ENCODE data around the gene DGKD.
A peak's percentile ranks its signal among the peaks of the same experiment; 100 is the strongest.

DGKD gene

DNA sequence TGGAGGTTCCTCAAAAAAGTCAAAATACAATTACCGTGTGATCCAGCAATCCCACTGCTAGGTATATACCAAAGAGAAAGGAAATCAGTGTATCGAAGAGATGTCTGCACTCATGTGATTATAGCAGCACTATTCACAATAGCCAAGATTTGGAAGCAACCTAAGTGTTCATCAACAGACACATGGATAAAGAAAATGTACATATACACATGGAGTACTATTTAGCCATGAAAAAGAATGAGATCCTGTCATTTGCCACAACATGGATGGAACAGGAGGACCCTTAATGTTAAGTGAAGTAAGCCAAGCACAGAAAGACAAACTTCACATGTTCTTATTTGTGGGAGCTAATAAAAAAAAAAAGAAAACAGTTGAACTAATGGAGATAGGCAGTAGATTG, 78.7 kb downstream of the DGKD start:
- DNase-seq, result no peak

DNA sequence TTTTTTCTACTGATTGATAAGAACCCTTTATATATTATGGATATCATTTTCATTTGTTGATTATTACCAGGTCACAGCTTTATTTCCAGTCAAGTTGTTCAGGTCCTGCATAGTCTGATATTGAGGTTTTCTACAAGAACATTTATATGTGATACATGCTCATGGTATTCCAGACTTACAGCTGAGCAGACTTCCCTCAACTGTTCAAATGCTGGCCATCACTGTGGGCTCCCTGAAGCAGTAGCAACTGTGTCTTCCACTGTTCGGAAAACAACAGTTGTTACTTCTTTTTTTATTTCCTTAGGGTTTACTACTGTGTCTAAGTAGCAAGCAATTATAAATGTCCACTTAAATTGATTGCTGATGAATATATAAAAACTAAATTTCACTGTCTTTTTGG, 79.5 kb downstream of the DGKD start:
- DNase-seq, result no peak

DNA sequence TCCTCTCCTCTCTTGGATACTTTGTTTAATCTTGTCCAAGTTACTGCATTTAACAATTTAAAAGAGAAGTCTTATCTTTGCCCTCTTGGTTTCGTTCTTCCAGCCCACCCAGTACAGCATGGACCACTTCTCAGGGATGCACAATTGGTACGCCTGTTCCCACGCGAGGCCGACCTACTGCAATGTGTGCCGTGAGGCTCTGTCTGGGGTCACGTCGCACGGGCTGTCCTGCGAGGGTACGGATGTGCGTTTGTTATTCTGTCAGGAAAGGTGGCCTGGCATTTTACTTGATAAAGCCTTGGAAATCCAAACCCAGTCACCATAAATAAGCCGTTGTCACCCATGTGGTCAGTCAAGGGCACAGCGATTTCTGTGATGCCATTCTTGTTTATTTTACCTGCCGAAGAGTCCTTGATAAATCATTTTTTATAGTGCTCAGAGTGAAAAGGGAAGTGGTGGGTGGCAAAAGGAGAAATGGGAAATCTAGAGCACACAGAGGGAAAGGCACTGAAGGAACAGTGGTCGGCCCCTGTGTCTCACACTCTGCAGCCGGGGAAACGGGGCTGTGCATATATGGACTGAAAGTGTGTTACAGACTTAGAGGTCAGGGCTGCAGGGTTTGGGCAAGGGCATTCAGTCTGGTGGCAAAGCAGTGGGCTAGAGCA, 80.5 kb downstream of the DGKD start:
- DNase-seq, result peak; percentile 48 to 56 (median 49)

DNA sequence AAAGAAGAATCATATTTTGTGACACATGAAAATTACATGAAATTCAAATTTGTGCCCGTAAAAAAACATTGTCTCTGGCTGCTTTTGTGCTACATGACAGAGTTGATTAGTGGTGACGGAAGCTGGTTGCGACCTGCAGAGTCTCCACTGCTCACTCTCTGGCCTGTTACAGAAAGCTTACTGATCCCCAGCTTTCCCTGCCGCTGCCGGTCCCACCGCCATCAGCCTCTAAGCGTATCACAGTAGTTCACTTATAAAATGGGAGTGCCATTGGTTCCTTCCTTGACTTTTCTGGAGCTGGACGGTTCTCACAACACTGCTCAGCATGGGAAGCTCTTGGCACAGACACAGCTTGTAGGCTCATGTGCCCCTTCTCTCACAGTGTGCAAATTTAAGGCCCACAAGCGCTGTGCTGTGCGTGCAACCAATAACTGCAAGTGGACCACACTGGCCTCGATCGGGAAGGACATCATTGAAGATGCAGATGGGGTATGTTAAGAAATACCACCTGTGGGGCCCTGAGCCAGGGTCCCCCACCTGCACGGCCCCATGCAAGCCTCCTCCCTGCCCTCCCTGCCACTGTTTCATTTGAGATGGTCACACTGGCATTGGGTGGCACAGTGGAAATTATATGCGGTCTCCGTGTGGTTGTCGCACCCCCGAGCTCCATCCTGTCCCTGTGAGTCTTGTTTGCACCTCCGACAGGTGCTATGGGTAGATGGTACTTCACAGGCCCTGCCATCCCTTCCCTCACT, 81.3 kb downstream of the DGKD start:
- no peak for DNase-seq

DNA sequence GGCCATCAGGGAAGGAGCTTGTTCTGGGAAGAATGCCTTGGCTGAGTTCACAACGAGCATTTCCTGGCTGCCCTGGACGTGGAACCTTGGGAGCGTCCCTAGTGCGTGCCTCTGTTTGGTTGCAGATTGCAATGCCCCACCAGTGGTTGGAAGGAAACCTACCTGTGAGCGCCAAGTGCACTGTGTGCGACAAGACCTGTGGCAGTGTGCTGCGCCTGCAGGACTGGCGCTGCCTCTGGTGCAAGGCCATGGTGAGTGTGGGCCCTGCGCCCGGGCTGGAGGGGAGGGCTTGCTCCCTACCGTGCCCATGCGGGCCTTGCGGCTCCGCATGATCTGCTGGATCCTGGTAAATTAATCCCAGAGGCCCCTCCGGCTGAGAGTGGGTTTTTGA, 81.9 kb downstream of the DGKD start:
- no peak for DNase-seq

DNA sequence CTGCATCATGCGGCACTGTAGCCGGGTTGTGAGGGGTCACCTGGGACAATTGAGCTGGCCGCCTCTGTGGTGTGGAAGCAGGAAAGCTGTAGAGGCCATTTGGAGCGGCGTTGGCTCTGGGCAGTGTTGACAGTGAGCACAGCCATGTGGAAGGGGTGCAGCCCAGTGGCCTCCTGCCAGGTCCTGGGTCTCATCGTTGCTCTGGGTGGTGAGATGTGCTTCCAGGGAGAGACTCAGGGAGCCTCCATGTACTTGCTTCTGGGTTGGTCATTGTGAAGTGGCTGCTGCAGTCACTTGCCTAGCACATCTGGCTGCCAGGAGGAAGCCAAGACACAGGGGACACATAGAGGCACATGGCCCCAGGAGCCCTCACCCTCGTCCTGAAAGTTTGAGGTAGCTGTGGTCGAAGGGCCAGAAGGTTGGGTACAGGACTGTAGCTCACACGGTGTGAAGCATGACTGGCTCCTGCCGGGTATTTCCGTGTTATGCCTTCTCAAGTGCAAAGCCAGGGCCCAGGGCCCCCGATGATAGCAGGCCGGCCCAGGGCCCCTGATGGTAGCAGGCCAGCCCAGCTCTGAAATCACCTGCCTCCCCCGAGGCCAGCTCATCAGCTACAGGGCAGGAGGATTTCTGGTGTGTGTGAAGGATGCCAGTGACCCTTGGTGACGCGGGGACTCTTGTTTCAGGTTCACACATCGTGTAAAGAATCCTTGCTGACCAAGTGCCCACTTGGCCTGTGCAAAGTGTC, 82.6 kb downstream of the DGKD start:
- DNase-seq, result no peak

DNA sequence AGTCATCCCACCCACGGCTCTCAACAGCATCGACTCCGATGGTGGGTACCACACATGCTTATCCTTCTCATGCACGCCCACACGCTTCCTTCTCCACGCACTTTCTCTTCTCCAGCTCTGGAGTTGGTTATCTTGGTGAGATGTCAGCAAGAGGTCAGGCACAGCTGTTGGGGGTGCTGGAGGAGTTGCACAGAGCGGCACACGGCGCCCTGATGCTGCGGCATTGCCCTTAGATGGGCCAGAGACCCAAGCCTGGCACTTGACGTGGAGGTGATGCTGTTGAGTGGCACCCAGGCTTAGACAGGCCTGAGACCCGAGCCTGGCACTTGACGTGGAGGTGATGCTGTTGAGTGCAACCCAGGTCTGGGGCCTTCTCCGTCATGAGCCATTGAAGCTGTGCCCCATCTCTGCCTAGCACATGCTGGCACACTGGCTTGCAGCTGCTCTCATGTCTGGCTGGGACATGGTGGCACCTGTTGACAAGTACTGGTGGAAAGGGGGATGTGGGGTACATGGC, 83.2 kb downstream of the DGKD start:
- DNase-seq, result no peak

DNA sequence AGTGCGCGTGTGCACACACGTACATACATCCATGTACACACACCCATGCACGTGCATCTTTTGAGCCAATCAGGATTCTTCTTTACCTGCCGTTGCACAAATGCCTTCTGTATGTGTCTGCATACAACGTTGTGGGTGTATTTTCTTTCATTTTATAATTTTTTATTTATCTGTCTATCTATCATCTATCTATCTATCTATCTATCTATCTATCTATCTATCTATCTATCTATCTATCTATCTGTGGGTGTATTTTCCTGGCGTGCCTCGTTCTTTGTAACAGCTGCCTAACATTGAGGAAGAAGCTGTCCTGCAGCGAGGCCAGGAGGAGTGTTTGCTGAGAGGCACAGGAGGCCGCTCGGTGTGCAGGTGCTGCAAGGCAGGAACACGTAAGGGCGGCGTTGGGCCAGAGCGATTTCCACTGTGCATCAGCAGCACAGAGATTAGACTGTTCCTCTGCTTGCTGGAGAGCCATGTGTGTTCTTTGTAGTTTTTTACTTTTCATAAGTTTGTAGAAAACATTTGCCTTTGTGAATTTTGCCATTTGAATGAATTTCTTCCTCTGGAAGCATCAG, 84.4 kb downstream of the DGKD start:
- DNase-seq, result no peak

DNA sequence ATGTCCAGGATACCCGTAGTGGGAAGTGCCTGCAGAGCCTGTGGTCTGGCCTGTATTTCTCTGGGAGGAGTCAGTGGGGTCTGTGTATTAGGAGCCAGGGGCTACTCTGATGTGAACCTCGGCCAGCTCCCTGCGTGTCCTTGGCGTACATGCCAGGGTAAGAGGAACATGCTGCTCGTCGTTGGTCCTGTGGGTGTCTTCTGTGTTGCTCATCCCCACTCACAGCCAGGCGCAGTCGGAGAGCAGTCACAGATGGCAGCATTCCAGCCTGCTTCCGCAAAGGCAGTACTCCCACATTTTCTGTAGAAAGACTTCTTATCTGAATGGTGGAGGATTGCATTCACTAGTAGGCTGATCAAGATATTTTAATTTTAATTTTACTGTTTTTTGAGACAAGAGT, 84.9 kb downstream of the DGKD start:
- no peak for DNase-seq

DNA sequence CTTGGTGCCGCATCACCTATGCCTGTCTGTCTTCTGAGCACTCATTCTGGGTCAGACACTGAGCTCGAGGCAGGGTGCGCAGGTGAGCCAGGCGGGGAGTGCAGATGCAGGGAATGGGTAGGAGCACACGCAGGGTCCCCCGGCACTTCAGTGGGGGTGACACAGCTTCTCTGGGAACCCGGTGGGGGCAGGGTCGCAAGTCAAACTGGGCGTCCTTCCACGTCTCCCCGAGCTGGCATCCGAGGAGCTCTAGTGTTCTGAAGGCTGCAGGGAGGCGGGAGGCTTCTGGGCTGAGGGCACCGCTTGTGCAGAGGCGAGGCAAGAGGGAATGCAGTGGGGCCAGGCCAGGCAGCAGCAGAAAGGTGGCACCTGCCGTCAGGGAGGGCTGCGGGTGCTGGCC, 86.0 kb downstream of the DGKD start:
- DNase-seq, result no peak

DNA sequence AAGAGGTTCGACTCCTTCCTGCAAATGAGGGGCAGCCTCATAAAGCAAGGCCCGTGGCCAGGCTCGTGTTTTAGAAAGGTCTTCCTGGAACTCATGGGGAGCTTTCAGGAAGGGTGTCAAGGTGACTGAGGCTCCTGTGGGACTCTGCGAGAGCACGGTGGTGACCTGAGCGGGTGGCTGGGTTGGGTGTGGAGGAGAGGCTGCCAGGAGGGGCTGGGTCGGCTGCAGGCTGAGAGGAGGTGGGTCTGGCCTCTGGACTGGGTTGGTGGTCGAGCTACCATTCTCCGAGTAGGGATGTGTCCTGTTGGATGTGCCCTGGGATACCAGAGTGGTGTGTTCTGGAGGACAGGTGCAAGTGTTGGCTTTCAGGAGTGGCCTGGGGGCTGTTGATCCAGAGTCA, 86.4 kb downstream of the DGKD start:
- DNase-seq, result no peak

DNA sequence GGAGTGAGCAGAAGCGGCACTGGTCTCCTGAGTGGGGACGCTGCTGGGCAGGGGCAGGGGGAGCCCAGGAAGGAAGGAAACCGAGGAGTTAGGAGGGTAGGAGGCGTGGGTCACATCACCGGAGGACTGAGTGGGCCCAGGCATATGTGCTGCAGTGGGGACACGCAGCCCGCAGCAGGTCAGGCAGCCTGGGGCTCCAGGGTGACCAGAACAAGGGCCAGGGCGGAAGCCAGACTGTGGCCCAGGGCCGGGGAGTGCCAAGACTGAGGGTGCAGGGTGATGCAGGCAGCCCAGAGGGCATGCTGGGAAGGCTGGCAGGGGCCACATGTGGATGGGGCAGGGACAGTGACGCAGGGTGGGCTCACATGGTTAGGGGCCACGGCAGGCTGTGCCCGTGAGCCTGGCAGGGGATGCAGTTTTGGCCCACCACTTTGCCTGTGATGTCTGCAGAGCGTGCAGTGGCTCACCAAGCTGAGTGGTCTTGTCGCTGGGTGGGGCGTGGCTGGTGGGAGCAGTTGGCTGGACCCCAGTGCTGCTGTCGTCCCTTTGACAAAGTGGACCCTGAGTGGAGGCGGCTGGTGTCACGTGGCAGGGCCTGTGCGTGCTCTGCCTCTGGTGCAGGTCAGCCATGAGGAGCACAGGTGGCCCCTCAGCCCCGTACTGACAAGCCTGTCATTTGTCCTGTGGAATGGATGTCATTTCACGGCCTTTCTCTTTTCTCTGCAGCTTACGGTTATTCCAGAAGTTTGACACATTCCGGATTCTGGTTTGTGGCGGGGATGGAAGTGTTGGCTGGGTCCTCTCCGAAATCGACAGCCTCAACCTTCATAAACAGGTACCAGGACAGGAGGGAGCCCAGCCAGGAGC, 87.1 kb downstream of the DGKD start:
- no peak for DNase-seq

DNA sequence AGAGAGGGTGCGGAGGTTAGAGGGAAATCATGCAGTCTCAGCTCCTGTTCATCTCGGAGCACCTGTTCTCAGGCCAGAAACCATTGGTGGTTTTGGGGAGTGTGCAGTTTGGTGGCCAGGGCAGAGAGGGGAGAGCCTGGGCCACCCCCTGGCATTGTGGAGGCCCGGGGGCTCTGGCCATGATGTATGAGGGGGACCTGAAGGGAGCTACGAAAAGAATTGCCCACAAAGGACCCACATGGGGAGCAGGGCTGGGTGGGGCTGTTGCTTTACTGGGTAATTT, 87.7 kb downstream of the DGKD start:
- DNase-seq, result no peak

DNA sequence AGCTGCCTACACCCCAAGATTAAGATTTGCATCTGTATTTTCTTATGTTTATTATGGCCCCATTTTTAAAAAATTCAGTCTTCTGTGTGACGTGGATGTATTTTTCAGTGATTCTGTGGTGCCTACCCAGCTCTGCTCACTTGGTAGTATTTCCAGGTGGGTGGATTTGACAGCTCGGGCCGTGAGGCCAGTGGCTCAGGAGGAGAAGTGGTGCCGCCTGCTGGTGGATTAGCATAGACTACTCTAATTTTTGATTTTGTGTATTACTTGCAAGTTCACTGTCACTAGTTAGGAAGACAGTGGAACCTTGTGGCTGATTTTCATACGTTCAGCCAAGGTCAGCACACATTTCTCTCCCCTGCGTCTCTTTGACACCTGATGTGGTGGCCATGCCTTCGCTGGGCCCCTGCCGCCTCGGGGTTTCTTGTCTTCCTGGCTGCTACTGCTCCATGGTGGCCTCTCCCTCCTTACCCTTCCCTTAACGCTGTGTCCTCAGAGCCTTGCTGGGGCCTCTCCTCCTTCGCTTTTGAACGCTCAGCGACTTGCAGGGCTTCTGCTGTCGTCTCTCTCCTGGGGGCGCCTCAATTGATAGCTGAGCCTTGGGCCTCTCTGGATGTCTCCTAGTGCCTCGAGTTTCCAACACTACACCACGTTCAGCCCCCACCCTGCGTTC, 89.4 kb downstream of the DGKD start:
- DNase-seq, result peak; percentile 79 to 87 (median 84)

DNA sequence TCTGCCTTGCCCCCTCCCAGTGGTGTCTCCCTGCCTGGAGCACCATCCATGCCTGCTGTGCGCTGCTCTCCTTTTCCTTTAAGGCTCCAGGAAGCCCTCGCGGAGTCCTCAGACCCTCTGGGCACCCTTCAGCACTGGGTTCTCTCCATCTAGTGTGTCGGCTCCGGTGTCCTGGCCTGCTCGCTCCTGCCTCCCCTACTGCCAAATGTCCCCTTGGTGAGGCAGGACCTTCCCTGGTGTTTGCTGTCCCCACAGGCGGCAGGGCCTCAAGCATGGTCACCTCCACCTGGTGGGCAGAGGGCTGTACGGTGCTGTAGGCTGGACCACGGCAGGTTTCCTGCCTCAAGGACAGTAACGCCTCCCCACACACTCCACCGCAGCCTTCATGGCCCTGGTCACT, 90.2 kb downstream of the DGKD start:
- DNase-seq, result no peak

DNA sequence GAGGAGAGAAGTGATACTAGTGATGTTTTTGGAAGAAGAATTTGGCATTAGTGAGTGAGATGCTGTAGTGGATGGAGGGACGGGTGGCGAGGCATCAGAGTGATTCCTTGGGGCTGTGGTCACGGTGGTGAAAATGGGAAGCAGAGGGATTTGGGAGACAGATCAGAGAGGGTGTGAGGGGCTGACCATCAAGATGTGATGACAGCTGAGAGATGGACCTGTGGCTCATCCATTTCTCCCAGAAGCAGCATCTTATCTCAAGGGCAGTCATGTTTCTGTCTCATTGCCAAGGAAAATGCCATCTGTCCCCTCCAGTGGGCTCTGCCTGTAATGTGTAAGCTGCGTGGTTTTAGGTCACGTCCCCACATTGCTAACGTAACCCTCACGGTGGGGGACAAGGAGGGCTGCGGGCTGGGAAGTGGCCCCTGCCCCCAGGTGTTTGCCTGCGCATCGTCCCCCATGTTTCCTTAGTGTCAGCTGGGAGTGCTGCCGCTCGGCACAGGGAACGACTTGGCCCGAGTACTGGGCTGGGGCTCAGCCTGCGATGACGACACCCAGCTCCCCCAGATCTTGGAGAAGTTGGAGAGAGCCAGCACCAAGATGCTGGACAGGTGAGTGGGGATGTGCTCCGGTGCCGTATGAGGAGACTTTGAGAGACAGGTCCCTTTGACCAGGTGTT, 91.0 kb downstream of the DGKD start:
- no peak for DNase-seq

DNA sequence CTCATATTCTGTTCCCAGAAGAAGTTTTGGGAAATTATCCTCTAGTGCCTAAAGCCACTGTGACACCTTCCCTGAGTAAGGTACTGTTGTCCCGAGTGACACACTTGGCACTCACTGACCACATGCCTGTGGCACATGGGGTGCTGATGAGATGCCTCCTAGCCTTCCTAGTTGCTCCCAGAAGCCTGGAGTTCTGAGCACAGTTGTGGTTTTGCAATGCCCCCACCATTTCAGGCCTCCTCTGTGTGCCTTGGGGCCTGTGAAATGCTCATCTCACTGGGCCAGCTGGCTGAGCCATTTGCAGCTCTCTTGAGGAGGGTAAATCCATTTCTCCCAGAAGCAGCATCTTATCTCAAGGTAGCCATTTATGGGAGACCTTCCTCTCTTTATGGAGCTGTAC, 91.8 kb downstream of the DGKD start:
- no peak for DNase-seq

DNA sequence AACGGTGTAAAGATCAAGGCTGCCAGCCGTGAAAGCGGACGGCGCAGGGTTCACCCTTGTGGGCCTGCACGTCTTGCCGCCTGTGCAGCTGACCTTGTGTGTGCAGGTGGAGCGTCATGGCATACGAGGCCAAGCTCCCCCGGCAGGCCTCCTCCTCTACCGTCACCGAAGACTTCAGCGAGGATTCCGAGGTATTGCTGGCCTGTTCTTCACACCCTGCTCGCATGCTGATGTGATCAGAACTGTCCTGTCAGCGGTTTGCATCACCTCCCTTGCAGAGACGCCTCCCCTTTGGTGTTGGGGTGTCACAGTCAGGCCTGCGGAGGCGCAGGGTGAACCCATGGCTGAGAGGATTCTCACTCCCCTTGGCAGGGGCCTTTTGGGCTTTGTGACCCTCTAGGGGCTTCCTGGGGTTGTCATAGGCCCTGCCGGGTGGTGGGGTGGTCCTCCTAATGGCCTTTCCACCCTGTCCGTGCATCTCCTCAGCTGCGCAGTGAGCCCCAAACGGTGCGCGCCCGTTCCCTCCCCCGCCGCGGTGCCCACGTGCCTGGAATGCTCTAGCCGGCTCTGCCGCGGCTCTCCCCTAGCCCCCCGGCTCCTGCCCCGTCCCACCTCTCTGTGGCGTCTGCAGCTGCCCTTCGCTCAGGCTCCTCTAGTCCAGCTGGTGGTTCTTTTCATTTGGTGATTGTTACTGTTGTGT, 92.5 kb downstream of the DGKD start:
- no peak for DNase-seq

DNA sequence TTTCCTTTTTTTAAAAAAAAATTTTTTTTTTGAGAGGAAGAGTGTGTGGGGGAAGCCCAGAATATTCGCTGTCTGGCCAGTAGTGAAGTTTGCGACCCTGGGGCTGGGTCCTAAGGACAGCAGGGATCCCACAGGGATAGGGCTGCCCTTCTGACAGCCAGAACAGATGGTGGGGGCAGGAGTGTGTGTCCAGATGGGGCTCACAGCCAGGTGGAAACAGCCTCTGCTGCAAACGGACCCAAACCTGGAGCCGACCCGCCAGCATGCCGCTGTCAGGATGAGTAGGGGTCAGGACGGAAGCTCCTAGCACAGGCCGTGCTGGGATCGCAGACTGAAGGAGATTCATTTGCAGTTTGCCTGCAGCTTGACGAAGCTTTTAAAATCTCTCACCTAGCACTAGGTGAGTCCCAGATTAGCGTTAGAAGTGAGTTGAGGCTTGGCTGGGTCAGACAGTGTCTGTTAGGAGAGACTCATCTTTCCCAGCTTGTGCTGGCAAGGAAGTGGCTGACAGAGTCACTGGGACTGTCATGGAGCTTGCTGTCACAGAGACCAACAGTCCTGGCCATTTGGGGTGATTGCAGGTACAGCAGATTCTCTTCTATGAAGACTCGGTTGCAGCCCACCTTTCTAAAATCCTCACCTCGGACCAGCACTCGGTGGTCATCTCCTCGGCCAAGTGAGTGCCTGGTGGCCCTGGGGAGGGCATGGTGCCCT, 93.4 kb downstream of the DGKD start:
- DNase-seq, result no peak

DNA sequence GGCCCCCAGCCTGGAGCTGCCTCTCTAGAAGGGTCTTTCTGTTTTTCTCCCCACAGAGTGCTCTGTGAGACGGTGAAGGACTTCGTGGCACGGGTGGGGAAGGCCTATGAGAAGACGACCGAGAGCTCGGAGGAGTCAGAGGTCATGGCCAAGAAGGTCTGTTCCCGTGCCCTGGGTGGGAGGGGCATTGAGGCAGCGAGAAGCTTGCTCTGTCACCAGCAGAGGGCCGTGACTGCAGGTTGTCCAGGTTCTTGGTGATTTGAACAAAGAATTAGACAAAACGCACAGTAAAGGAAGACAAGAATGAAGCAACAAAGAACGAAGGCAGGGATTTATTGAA, 93.9 kb downstream of the DGKD start:
- DNase-seq, result no peak
